K562 (cell line): ENCODE data around the gene DDX50. TPM values are rescaled to one million over a fixed set of nuclear protein-coding genes. Genes with fewer than 3 reads are reported as not detected.
A peak's percentile ranks its signal among the peaks of the same experiment; 100 is the strongest.

Source experiments
- ARID3A ChIP-seq: IDR thresholded peaks from 2 replicates; pipeline ENCODE4 v1.6.1; 2012; ENCODE audit warnings: low read depth, low read length, improper control_type of control experiment, borderline replicate concordance
- ARID3B ChIP-seq: fragments of 250-450 bp; sonication (Bioruptor Pico); IDR thresholded peaks from 2 replicates; pipeline ENCODE4 v1.4.0; 2020; ENCODE audit warnings: borderline replicate concordance
- BMI1 ChIP-seq: fragments of 150-350 bp; IDR thresholded peaks from 2 replicates; pipeline ENCODE4 v1.6.1; 2014; ENCODE audit warnings: low read length
- BRCA1 ChIP-seq, 2 experiments: fragments of 450-650 bp in 1 of 2; sonication (generic) in 1 of 2; formaldehyde crosslinking in 1 of 2; IDR thresholded peaks; 2 replicates each; pipeline versions ENCODE4 v1.5.0 to v1.6.1; 2017 to 2020; ENCODE audit warnings: mild to moderate bottlenecking in 1 of 2, missing genetic modification reagents in 1 of 2
- CAMTA2 ChIP-seq: fragments of 250-450 bp; sonication (Bioruptor Pico); conservative IDR thresholded peaks from 2 replicates; pipeline ENCODE4 v1.5.1; 2022
- CBX1 ChIP-seq: sonication (generic); IDR thresholded peaks from 2 replicates; pipeline ENCODE4 v1.6.1; 2016; ENCODE audit warnings: antibody characterized with exemption, low read depth, mild to moderate bottlenecking
- MEIS2 ChIP-seq: fragments of 450-650 bp; IDR thresholded peaks from 2 replicates; pipeline ENCODE4 v1.6.1; 2014; ENCODE audit warnings: mild to moderate bottlenecking; ENCODE audit not compliant: partially characterized antibody
- PHF8 ChIP-seq: fragments of 200-600 bp; sonication (generic); IDR thresholded peaks from 2 replicates; pipeline ENCODE4 v1.6.1; 2012; ENCODE audit warnings: mixed run types, mild to moderate bottlenecking, inconsistent platforms, low read length, moderate library complexity, borderline replicate concordance
- RAD51 ChIP-seq: fragments of 450-650 bp; IDR thresholded peaks from 2 replicates; pipeline ENCODE4 v1.7.1; 2016; ENCODE audit warnings: low read depth, mild to moderate bottlenecking, borderline replicate concordance
- SFPQ ChIP-seq: fragments of 200-400 bp; formaldehyde crosslinking; IDR thresholded peaks from 2 replicates; pipeline ENCODE4 v1.6.1; 2017; ENCODE audit warnings: mild to moderate bottlenecking, low read depth, low read length, moderate library complexity
- TCFL5 ChIP-seq: fragments of 250-450 bp; sonication (Bioruptor Pico); conservative IDR thresholded peaks from 2 replicates; pipeline ENCODE4 v1.6.1; 2021; ENCODE audit warnings: mild to moderate bottlenecking, moderate library complexity, matching md5 sums
- ZNF143 ChIP-seq: sonication (generic); formaldehyde crosslinking; IDR thresholded peaks from 2 replicates; pipeline ENCODE4 v1.9.0; 2022; ENCODE audit warnings: mild to moderate bottlenecking, missing genetic modification reagents
- ZNF146 ChIP-seq: IDR thresholded peaks from one replicate; pipeline ENCODE4 v1.6.1; 2018; ENCODE audit warnings: missing compliant biosample characterization; ENCODE audit not compliant: unreplicated experiment
- ZNF174 ChIP-seq: fragments of 250-450 bp; sonication (Bioruptor Pico); IDR thresholded peaks from 2 replicates; pipeline ENCODE4 v1.4.0; 2020; ENCODE audit warnings: mild to moderate bottlenecking
- ZNF184 ChIP-seq: sonication (generic); formaldehyde crosslinking; IDR thresholded peaks from 2 replicates; pipeline ENCODE4 v1.5.0; 2020; ENCODE audit warnings: missing genetic modification reagents
- ZNF232 ChIP-seq: sonication (generic); formaldehyde crosslinking; IDR thresholded peaks from 2 replicates; pipeline ENCODE4 v1.8.0; 2022; ENCODE audit warnings: mild to moderate bottlenecking, missing genetic modification reagents
- ZNF316 ChIP-seq: fragments of 450-650 bp; IDR thresholded peaks from 2 replicates; pipeline ENCODE4 v1.6.1; 2016
- ZNF592 ChIP-seq: fragments of 450-650 bp; IDR thresholded peaks from 2 replicates; pipeline ENCODE4 v1.6.1; 2017; ENCODE audit warnings: antibody characterized with exemption, mild to moderate bottlenecking
- ZNF764 ChIP-seq: fragments of 250-450 bp; sonication (Bioruptor Pico); IDR thresholded peaks from 2 replicates; pipeline ENCODE4 v1.4.0; 2020; ENCODE audit warnings: low read depth, mild to moderate bottlenecking, moderate library complexity
- polyA plus RNA-seq, 8 experiments: library from polyadenylated mRNA; depleted of rRNA in 4 of 8; stranded (reverse) in 5 of 8; unstranded in 3 of 8; fragments of >200 nt; fragmentation: Nextera tagmentation in 2 of 8; fragmentation: Illumina TruSeq in 1 of 8; extraction: Ambion mirVana in 2 of 8; extraction: Trizol in 1 of 8; gene quantifications; 2 replicates each; pipeline versions ENCODE4 v1.2.1 to v1.2.3, GENCODE V29; 2011 to 2014; ENCODE audit warnings: inconsistent platforms in 1 of 8, missing spikeins in 1 of 8
- total RNA-seq, 7 experiments: library from RNA; depleted of rRNA in 6 of 7; stranded (reverse); fragments of >200 nt in 6 of 7; fragmentation: Illumina TruSeq in 2 of 7; extraction: Trizol in 2 of 7; gene quantifications; 2 replicates each; pipeline versions ENCODE4 v1.2.1 to v1.2.3, GENCODE V29; 2011 to 2021; ENCODE audit warnings: low replicate concordance in 1 of 7

DDX50 gene
- total and polyA plus RNA-seq, 9 of the 15 experiments (the other 6 are each of a cell fraction or from before 2014, with no cell fraction given), result 36.7 to 86.8 (median 57.4) TPM

- TF ChIP-seq ZNF764 (CRISPR knock-in tag), result no peak
- TF ChIP-seq CAMTA2 (CRISPR knock-in tag), result 0 out of 2 replicates have a peak, but pooled peaks have one; percentile 50
- no peak for TF ChIP-seq BMI1
- TF ChIP-seq ZNF143 (CRISPR knock-in tag), result peak; percentile 57; the same call in 1 of the 2 replicates
- TF ChIP-seq ZNF146 (CRISPR knock-in tag), result no peak
- no peak for TF ChIP-seq ZNF316
- TF ChIP-seq ARID3B (CRISPR knock-in tag), result no peak
- 0 out of 2 replicates have a peak, but pooled peaks have one; percentile 52 for TF ChIP-seq ZNF232 (CRISPR knock-in tag)
- no peak for TF ChIP-seq MEIS2
- no peak for TF ChIP-seq ZNF184 (CRISPR knock-in tag)
- TF ChIP-seq SFPQ, result no peak
- no peak for TF ChIP-seq BRCA1 (IDR thresholded peaks at IDR 0.05)
- no peak for TF ChIP-seq BRCA1 (CRISPR knock-in tag; IDR thresholded peaks at IDR 0.05)
- 0 out of 2 replicates have a peak, but pooled peaks have one; percentile 7 for TF ChIP-seq ZNF174
- peak; percentile 97 for TF ChIP-seq CBX1
- TF ChIP-seq PHF8, result peak; percentile 91; the same call in 1 of the 2 replicates
- no peak for TF ChIP-seq ARID3A
- no peak for TF ChIP-seq TCFL5
- TF ChIP-seq RAD51, result no peak
- TF ChIP-seq ZNF592, result peak; percentile 98
Measured at GRCh38 chr10:68900427-68901104, 549 bp upstream of the DDX50 start (continued).
